GM11168 (cell line): Measurements from ENCODE around the gene MASP2.
"Not testable (repeated sequence)": the region's sequence is repeated elsewhere in the genome, so short reads cannot be mapped to it uniquely, and the experiment has no call there.

Experiments
- in situ Hi-C: fragments of 300-500 bp; cut with MboI; formaldehyde crosslinking; loops from one replicate; pipeline ENCODE4 v1.12.0; 2022; ENCODE audit warnings: low sequenced_read_pairs; ENCODE audit not compliant: unreplicated experiment

MASP2 gene

DNA sequence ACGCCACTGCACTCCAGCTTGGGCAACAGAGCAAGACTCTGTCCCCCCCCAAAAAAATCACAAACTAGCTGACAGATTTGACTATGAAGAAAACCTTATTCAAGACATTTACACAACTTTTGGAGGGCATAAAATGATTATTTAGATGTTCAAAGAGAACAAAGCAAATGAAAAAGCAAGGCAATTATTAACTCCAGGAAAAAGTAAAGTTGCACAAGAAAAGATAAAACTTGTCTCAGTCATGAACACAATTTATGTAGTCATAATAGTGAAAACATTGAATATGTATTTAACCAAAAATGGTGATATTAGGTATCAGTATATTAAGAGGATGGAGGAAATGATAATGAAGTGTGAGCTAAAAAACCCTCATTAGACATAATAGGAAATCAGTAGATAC, 46.5 kb downstream of the MASP2 start:
- in situ Hi-C loops, result no loop called here

DNA sequence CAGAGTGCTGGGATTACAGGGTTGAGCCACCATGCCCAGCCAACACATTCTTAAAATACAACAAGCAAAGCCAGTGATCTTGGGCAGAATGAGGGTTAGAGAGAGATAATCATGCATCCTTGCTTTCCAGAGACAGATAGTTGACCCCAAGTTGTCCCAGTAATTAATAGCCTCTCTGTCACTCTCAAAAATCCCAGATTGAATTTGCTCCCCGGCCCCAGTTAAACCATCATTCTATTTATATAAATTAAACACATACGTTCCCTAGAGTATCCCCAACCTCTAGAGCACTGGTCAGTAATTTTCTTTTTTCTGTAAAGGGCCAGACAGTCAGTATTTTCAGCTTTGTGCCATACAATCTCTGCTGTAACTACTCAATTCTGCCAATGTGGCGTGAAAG, 50.9 kb downstream of the MASP2 start:
- in situ Hi-C loops, result no loop called here

GRCh38 chr1:10992864-10993263, 54.2 kb downstream of the MASP2 start:
- in situ Hi-C loops, result no loop called here

- in situ Hi-C loops, result not testable (repeated sequence)
These were observed 55.0 kb downstream of the MASP2 start for GRCh38 chr1:10992004-10992403.

- in situ Hi-C loops, result no loop called here
These were observed 56.2 kb downstream of the MASP2 start for GRCh38 chr1:10990828-10991227.

DNA sequence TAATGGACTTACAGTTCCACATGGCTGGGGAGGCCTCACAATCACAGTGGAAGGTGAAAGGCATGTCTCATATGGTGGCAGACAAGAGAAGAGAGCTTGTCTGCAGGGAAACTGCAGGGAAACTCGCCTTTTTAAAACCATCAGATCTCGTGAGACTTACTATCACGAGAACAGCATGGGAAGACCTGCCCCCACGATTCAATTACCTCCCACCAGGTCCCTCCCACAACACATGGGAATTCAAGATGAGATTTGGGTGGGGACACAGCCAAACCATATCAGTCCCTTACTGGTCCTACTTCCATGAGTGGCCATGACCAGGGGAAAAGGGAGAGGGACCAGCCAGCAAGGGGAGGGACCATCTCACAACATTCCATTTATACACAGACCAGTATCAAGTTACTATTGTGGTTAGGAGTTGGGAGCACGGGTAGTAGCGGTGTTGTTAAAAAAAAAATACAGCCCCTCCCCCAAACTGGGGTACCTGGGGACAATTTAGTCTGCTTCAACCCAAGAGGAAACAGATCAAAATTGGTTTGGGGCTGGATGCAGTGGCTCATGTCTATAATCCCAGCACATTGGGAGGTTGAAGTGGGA, 57.0 kb downstream of the MASP2 start:
- in situ Hi-C loops, result not testable (repeated sequence)

GRCh38 chr1:10989095-10989494, 57.9 kb downstream of the MASP2 start:
- in situ Hi-C loops, result no loop called here

DNA sequence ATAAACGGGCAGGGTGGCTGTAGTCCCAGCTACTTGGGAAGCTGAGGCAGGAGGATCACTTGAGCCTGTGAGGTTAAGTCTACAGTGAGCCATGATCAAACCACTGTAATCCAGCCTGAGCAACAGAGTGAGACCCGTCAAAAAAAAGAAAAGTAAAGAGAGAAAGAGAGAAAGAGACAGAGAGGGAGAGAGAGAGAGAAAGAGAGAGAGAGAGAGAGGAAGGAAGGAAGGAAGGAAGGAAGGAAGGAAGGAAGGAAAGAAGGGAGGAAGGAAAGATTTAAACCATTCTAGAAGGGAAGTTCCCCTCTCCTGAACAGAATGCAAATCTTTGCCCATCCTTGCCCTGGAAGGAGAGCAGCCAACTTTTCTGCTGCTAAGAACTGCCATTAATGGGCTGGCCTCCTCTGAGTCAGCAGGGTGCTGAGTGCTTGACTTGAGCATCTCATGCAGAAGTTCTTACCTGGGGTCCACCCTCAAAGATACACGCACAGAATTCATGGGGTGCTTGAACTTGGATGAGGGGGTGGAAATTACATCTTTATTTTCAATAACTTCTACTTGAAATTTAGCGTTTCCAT, 59.1 kb downstream of the MASP2 start:
- in situ Hi-C loops, result no loop called here

- in situ Hi-C loops, result no loop called here
These were observed 60.5 kb downstream of the MASP2 start for GRCh38 chr1:10986525-10986890.

DNA sequence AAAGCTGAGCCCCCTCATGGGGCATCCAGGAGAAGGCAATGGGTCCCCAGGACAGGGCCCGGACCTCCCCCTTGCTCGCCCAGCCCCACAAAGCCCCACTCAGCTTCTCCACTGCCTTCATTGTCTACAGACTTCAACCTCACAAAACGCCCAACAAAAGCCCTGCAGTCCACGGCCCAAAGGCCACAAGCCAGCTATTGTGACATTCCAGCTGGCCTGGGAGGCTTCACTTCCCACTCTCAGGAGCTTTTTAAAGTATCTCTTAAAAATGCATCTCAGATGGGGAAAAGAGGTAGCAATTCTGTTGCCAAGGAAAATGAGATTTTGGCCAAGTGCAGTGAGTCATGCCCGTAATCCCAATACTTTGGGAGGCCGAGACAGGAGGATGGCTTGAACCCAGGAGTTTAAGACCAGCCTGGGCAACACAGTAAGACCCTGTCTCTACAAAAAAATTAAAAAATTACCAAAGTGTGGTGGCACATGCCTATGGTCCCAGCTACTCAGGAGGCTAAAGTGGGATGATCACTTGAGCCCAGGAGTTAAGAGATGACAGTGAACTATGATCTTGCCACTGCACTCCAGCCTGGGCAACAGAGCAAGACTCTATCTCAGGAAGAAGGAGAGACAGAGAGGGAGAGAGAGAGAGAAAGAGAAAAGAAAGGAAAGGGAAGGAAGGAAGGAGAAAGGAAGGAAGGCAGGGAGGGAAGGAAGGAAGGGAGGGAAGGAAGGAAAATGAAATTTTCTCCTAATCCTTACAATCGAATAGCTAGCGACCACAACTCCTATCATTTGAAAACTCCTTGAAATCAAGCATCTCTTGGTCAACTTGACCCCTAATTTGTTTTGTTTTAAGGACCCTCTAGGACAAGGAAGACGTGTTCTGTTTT, 66.0 kb downstream of the MASP2 start:
- in situ Hi-C loops, result no loop called here

DNA sequence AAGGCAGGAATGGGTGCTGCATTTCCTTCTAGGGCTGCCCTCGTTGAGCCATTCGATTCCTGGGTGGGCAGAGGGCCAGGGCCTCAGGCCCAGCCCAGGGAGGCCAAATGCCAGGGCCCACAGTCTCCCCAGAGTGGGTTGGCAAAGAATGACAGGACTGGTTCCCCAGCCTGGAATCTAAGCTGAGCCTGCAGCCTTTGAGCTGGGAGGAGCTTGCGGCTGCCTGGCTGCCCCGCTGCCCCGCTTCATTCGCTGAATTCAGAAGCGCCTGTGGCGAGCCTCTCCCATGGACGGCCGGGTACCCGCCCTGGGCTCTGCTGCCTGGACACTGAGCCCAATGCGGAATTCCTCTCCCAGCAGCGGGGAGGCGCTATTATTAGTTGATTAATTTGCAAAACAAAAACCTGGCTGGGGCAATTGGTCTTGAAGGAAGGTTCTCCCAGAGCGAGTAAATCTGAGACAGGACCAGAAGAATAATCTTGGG, 66.9 kb downstream of the MASP2 start:
- in situ Hi-C loops, result no loop called here

DNA sequence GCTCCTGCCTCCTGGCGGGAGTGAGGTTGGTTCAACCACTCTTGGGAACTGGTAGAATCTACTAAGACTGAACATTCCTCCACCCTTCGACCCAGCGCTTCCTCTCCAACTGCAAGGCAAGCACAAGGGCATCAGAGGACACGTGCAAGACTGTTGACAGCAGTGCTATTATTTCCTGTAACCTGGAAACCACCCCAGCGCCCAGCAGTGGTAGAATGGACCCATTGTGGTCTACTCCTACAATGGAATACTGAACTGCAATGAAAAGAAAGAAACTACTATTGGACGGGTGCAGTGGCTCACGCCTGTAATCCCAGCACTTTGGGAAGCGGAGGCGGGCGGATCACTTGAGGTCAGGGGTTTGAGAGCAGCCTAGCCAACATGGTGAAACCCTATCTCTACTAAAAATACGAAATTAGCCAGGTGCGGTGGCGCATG, 67.5 kb downstream of the MASP2 start:
- in situ Hi-C loops, result no loop called here

DNA sequence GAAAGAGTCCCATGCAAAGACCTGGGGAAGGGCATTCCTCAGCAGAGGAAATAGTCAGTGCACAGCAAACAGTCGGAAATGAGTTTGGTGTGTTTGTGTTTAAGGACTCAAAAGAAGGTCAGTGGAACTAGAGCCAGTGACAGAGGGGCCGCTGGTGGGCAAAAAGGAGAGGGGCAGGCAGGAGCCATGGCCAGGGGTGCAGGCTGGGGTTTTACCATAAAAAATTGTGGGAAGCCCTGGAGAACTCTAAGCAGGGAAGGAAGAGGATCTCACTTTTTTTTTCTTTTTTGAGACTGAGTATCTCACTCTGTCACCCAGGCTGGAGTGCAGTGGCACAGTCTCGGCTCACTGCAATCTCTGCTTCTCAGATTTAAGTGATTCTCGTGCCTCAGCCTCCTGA, 68.3 kb downstream of the MASP2 start:
- in situ Hi-C loops, result no loop called here
